ENCODE data around the gene SHOC2. TPM values are rescaled to one million over a fixed set of nuclear protein-coding genes. Genes with fewer than 3 reads are reported as not detected.

The SHOC2 gene
- total RNA-seq, 2 donors from 2014 or later, result 32.9 to 48.9 TPM

- no peaks in the 10 kb centered on the region for H3K9me3 ChIP-seq
- H3K4me1 ChIP-seq, result peaks cover 0 to 13% of the 10 kb centered on the region in 2 donors
- H3K4me3 ChIP-seq, result no peak overlapping the region
- no peak overlapping the region for H3K27ac ChIP-seq
- no peaks in the 10 kb centered on the region for H3K36me3 ChIP-seq
- DNase-seq (ENCODE audit: low spot score), result no peak
- H3K27me3 ChIP-seq, result no peaks in the 10 kb centered on the region
- no peak for TF ChIP-seq CTCF (IDR thresholded peaks at IDR 0.05)
These were observed 58.8 kb downstream of the SHOC2 start for GRCh38 chr10:110978204-110978603.

GRCh38 chr10:110979611-110980010 is 60.2 kb downstream of the SHOC2 start:
- peaks cover 0 to 17% of the 10 kb centered on the region in 2 donors for H3K4me1 ChIP-seq
- no peaks in the 10 kb centered on the region for H3K36me3 ChIP-seq
- no peak for DNase-seq (ENCODE audit: low spot score)
- H3K27me3 ChIP-seq, result no peaks in the 10 kb centered on the region
- H3K27ac ChIP-seq, result no peak overlapping the region
- no peaks in the 10 kb centered on the region for H3K9me3 ChIP-seq
- no peak overlapping the region for H3K4me3 ChIP-seq
- TF ChIP-seq CTCF (IDR thresholded peaks at IDR 0.05), result no peak

GRCh38 chr10:110980807-110981206 is 61.4 kb downstream of the SHOC2 start:
- no peak for TF ChIP-seq CTCF (IDR thresholded peaks at IDR 0.05)

GRCh38 chr10:110983466-110983865 is 64.1 kb downstream of the SHOC2 start:
- Histone ChIP-seq H3K9me3 (no peaks in the 10 kb centered on the region), H3K4me1 (peaks cover 0 to 16% of the 10 kb centered on the region in 2 donors), H3K27me3 (no peaks in the 10 kb centered on the region), H3K27ac (no peak overlapping the region), H3K4me3 (no peak overlapping the region), H3K36me3 (no peaks in the 10 kb centered on the region)
- DNase-seq (ENCODE audit: low spot score), result no peak
- TF ChIP-seq CTCF (IDR thresholded peaks at IDR 0.05), result no peak

More at GRCh38 chr10:110980807-110981206, 61.4 kb downstream of the SHOC2 start:
- Histone ChIP-seq H3K27ac (no peak overlapping the region), H3K27me3 (no peaks in the 10 kb centered on the region), H3K4me3 (no peak overlapping the region), H3K4me1 (peaks cover 0 to 26% of the 10 kb centered on the region in 2 donors), H3K36me3 (no peaks in the 10 kb centered on the region), H3K9me3 (no peaks in the 10 kb centered on the region)
- DNase-seq (ENCODE audit: low spot score), result no peak

GRCh38 chr10:110985497-110986275 is 66.3 kb downstream of the SHOC2 start:
- TF ChIP-seq CTCF (IDR thresholded peaks at IDR 0.05), result no peak
- Histone ChIP-seq H3K36me3 (no peaks in the 10 kb centered on the region), H3K27me3 (no peaks in the 10 kb centered on the region), H3K4me3 (no peak overlapping the region), H3K27ac (no peak overlapping the region), H3K4me1 (peaks cover 0 to 16% of the 10 kb centered on the region in 2 donors), H3K9me3 (no peaks in the 10 kb centered on the region)
- DNase-seq (ENCODE audit: low spot score), result no peak

Measured in right atrium auricular region (tissue), 2 donors.